GM04503 (cell line): ENCODE measurements around the gene C6.
A peak's percentile ranks its signal among the peaks of the same experiment; 100 is the strongest.
"Not testable (repeated sequence)": the region's sequence is repeated elsewhere in the genome, so short reads cannot be mapped to it uniquely, and the experiment has no call there.

Experiments used
- DNase-seq: peaks from one replicate; pipeline ENCODE4 v3.0.0-alpha.2; 2012; ENCODE audit warnings: low read depth

C6 gene

DNA sequence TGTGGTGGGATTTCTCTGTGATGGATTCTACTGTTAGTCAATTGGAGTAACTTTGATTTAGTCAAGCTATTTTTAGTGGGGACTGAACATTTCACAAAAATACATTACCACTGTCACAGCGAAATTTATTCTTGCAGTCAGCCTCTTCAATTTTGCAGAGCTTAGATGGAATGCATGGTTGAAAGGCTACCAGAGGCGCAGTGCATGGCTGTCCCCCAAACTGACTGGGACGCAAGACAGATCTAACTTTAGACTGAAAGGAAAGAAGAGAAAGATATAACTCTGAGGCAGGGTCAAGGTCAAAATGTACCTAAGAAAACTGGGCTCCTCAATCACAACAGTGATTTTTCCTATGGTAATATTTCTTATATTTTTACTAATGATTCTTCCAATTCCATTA lies 13.7 kb downstream of the C6 start:
- DNase-seq: no peak

DNA sequence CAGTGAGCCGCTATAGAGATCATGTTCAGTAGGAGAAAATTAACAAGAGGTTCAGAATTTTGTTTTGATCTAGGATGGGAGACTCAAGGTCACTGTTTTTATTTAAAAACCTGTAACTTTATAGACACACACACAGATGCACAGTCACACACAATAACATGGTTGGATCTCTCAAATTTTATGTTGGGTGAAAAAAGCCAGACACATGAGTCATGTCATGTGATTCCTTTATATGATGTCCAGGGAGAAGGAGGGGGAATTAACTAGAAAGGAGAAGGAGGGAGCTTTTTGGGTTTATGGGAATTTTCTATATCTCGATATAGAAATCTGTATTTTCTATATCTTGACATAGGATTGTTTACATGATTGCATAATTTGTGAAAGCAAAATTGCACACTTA lies 17.1 kb downstream of the C6 start:
- no peak for DNase-seq

DNA sequence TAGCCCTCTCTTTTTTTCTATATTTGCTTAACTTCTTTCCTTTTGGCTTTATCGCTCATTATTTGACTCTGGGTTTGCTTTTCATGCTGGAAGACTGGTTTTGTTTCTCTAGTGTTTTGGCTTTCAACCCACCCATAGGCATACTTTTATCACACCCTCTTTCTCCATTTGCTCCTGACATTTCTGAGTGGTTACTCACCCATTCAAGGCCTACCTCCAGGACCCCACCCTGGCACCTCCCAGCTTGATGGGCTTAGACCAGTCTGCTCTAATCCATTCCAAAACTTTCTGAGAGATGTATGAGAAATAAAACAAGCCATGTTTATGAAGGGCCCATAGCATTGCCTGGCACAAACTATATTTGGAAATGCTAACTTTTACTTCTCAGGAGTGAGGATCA lies 18.1 kb downstream of the C6 start:
- no peak for DNase-seq

DNA sequence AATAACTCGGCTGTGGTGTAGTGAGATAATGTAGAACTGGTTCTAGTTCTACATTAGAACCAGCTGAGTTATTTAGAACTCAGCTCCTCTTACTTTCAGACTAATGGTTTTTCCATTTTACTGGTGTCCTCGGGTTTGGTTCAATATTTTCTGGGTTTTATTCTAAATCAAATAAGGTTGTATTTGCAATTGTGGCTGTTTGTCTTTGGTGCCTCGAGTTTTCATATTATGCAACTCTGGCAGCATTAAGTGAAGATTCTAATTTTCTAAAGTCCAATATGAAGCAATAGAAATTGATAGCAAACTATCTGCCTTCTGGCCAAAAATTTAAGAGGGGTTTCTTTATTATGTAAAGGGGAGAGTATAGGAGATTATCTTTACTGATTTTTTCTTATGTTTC lies 19.0 kb downstream of the C6 start:
- no peak for DNase-seq

DNA sequence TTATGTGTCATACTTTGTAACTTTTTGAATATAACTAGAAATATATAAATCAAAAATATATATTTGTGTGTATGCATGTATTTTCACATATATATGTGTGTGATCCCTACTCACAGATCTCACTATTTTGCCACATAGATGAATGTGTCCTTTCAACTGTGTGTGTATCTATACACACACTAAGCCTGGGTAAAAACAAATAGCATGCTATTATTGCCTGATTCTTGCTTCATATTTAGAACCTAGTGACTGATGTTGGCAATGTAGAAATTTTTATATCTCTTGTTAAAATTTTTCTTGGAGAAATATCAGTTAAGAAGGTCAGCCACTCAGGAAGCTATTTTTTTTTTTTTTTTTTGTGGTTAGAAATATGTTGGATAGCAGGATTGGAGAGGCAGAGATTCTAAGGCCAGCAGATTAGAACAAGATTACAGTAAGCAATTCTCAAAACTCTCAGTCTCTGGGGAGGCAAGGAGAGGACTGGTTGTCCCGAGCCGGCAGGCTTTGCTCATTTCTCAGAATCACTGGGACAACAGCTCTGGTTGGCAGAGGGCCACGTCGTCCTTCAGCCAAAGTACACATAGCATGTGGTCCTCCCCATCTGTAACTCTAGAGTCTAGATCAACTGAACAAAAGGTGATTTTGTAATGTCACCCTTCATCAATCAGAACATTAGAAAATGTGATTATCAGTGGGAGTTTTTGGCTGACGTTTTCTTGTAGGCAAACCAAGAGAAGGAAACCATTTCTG lies 19.7 kb downstream of the C6 start:
- DNase-seq: no peak

DNA sequence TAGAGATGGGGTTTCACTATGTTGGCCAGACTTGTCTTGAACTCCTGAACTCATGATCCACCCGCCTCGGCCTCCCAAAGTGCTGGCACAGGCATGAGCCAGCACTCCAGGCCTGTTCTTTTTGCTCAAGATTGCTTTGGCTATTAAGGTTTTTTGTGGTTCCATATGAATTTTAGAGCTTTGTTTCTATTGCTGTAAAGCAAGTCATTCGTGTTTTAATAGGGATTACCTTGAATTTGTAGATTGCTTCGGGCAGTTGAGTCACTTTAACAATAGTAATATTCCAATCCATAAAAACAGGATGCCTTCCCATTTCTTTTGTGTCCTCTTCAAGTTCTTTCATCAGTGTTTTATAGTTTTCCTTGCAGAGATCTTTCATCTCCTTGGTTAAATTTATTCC lies 22.1 kb downstream of the C6 start:
- DNase-seq: no peak

DNA sequence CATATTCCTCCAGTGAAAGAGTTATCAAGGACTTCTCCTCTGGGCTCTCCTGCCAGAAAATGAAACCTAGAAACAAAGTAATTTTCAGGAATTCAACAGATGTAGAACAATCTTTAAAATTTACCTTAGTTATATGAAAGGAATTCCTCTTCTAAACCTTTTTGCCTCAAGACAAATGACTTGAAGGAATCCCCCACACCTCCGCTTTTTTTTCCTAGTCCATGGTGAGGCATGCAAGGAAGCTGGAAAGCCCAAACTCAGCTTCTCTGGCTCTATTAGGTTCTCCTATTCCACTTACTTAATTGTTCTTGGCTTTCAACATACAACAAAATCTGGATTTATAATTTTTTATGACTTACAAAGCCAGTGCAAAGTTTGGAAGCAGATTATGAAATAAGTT lies 27.2 kb downstream of the C6 start:
- DNase-seq: no peak

DNA sequence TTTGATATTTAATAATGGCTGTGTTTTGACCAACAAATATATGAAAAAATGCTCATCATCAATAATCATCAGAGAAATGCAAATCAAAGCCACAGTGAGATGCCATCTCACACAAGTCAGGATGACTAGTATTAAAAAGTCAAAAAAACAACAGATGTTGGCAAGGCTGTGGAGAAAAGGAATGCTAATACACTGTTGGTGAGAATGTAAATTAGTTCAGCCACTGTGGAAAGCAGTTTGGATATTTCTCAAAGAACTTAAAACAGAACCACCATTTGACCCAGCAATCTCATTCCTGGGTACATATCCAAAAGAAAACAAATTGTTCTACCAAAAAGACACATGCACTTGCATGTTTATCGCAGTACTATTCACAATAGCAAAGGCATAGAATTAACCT lies 30.0 kb downstream of the C6 start:
- DNase-seq: not testable (repeated sequence)

DNA sequence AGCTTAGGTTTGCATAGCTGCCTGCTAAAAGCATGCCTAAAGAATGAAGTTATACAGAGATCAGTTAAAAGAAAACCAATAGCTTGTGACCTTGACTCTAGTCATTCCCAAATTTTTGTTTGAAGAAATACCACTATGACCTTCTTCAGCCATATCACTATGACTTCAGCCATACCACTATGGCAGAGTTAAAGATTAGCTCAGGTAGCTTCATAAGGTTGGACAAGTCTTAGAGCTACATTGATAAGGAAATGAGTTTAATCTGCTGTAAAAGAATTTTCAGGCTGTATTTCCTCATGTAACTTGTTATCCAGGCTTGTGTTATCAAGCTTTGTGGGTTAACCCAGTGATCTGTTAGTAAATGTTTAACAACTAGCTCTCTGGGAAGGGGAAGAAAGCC lies 30.7 kb downstream of the C6 start:
- DNase-seq: no peak

DNA sequence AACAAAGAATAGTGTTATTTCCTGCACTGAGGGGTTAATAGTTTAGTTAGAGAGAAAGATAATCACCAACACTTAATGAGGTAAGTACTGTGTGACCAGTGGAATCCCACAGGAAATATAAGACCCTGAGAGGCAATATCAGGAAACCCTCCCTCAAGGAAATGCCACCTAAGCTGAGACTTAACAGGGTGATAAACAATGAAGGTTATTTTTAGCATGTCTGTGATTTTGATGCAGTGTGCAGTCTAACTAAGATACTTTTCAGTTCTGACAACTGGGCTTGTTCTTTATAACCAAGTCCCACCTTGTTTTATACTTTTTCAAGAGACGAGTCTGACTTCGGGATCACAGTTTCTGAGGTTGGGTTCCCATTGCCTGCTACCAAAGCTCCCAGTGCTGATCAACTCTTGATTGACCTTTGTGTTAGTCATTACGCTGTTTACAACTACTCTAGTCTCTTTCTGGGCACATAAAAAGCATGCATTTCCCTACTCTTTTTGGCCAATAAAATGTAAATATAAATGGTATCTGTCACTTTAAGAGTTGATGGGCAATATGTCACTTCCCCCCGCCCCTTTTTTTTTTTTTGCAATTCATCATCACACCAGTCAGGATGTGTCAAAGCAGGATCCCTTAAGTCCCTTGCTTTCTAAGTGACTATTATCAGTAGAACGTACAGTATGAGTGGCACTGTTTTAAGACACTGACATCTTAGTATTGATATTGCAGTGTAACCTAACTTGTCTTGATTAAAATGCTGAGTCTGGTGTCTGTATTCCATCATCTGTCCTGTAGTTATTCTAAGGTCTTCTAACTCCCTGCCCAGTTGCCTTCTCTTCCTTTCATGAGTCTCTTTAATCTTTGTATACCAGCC lies 31.4 kb downstream of the C6 start:
- no peak for DNase-seq

DNA sequence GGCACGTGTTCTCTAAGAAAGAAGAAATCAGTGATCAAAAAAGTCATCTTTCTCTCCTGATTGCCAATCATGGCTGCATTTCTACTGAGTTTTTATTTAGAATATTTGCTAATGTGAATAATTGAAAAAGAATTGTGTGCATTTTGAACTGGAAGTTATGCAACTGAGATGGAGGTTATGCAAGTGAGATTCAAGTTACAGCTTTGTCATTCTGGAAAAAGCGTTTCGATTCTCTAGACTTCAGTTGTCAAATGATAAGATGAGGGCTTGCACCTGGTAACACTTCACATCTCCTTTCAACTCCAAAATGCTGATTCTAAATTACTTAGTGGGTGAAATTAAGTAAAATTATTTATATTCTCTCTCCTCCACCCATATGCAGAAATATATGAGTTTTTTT lies 36.4 kb downstream of the C6 start:
- no peak for DNase-seq

DNA sequence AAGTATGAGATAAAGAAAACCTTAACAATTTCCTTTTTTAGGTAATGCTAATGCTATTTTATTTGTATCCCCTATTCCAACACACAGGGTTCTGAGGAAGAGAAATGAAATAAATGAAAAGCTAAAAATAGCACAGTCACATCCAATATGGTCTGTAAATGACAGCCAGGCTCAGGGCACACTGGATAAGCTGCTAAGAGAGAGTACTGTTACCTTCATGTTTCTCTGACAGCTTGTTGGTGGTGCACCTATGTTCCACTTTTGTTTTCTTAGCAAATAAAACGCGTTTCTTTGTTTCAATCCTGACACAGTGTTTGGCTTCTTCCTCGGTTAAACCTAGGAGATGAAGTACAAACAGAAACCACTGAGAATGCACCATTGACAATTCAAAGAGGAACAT lies 41.3 kb downstream of the C6 start:
- no peak for DNase-seq

DNA sequence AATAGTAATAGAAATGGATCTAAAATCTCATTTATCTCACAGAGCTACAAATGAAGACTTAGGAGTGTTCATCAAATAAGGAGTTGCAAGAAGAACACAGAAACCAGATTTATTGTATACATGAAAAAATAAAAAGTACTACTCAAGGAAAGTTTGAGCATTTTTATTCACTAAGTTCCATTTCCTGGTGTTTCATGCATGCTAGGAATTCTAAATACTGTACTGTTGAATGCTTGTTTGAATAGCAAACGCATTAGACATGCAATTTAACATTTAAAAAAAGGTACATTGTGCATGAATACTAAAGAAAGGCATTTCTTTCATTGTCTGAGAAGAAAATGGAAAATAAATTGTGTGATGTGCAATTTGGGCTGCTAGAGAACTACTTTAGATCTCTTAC lies 52.1 kb downstream of the C6 start:
- peak; percentile 10 for DNase-seq

DNA sequence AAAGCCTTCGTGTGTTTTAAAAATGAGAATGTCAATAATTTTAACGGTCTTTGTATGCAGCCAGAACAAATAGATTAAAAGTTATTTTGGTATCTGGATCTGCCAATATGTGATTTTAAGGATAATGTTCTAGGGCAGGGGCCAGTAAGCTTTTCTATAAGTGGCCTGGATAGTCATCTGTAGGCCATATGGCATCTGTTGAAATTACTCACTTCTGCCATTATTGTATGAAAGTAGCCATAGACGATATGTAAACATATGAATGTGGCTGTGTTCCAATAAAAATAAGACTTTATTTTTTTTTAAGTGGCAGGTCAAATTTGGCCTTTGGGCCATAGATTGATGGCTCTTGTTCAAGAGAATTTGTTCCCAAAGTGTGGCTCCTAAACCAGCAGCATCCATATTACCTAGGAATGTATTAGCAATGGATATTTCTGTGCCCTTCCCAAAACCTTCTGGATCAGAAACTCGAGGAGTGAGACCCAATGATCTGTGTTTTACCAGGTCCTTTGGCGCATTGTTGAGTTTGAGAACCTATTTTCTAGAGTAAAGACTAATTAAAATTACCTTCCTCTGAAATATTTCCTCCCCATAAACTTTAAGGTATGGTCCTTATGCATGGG lies 55.9 kb downstream of the C6 start:
- no peak for DNase-seq

DNA sequence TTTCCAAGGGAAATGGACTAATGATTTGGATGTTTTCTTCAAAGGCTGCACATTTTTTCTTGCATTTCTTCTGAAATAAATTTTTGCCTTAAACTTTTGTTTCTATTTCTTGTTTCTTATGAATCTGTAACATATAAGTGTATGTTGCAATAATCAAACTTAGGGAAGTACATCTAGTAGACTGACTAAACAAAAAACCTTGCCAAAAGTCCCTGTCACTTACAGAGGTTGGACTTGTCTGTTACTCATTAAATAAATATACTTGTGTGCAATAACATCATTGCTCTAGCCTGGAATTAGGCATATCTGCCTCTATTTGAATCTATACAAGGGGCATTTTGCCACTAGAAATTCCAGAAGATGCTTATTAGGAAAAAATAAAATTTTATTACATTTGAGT lies 56.6 kb downstream of the C6 start:
- DNase-seq: no peak

DNA sequence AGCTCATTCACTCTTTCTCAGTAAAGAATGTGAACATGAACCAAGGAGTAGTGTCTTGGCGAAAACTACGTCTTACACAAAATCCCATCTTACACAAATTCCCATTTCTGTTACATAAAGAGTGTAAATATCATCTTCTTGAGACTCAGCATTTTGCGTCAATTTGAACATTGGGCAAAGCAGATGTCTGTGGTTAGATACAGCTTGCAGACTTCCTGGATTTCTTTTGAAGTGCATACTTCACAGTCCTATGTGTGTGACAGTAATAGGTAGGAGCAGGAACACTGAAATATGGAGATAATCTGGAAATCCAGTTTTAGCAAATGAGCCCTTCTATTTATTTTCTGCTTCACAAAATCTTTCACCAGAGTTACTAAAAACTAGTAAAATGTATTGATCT lies 58.8 kb downstream of the C6 start:
- DNase-seq: no peak

DNA sequence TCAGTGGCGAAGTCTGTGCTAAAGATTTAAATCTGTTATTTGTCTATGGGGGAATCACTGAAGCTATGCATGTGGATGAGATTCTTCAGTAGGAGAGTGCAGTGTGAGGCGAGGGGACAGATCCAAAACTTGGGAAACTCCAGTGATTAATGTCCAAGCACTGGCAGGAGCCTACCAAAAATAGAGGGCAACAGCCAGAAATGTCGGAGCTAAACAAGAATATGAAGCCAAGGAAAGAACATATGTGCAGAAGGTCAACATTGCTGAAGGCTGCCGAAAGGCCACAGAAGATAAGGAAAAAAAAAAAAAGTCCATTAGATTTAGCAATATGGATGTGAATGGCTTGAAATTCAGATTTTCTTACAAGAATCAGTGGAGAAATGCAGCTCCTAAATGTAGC lies 61.8 kb downstream of the C6 start:
- no peak for DNase-seq

DNA sequence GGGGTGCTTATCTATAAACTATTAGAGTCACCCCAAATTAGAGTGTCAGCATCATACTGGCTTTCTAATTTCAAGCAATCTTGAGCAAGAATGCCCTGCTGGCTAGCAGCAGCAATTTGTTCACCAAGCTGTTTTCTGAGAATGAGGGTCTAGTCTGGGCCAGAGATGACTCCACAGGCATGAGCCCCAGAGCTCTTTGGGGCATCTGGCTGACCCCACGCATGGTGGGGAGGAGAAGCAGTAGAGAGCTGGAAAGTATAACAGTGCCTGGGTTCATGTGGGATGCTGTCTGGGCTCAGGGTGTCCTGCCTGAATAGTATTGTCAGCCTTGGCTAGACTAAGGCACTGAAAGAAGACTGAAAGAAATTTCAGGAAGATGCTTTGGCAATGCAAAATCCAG lies 64.9 kb downstream of the C6 start:
- DNase-seq: no peak

DNA sequence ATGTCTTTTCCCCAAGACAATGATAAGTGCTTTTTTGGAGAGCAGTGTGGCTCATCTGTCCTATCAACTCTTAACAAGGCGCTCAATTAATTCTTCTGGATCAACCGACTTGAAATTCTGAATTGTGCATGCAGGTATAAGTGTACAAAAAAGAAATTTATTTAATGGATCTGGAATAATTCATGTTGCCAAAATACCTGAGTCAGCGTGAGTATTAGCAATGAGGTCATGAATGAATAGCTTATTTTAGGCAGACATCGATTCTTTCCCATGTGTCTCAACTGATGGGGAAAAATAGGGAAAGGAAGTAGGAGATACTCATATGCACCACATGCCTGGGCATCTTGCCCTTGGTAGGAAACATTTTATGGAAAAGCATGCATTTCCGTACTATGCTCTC lies 68.0 kb downstream of the C6 start:
- no peak for DNase-seq

DNA sequence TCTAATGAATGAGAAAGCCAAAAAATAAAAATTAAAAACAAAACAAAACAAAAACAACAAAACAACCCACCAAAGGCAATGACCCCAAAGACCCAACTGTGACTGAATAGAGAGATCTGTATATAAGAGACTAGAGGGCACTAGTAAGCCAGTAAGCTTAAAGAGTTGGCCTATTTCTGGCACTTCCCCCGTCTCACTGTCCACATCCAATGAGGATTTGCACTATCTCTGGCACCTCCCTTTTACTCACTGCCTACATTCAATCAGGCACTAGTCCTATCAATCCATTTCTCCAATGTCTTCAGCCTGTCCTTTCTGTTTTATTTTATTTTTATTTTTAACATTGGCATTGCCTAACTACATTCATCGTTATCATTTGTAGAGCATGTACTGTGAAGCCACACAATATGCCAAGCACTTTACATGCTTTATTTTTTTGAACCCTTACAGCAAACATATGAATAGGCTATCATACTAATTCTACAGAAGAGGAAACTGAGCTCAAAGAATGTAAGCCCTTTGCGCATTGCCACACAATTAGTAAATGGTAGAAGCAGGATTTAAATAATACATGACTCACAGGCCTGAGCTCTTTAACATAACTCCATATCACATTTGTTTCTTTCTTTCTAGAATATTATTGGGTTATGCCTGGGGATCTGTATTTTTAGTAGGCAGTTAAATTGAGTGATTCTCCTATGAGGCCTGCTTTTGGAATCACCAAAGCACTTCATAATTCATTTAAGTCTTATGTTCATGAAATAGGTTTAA lies 70.0 kb downstream of the C6 start:
- no peak for DNase-seq

DNA sequence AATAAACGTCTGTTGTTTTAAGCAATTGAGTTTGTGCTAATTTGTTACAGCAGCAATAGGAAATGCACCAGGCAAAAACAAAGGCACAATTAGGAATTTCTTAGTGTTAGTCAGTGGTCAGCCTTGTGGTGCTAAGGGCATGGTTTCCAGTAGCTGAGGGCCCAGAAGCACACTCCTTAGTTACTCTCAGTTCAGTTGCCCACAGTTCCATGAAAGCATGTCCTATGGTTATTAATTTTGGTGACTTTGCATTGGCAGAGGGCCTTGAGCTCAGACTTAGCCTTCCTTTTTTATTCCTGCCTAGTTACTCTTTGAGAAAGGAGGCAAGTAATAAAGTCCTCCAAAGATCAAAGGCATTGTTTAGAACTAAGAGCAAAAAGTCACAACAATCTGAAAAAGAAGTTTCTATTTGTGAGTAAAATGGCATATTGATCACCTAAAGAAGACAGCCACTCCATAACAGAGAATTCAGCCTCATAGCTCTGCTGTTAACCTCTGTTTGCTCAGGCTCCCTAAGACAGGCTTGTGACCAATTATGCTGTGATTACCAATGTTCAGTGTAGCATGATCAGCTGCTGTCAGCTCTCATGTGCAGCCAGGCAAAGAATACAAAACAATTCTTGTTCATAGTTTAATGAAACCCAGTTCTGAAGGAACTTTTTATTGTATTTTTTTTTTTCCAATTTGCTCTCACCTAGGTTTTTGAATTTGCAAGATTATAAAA lies 85.2 kb downstream of the C6 start:
- DNase-seq: no peak

DNA sequence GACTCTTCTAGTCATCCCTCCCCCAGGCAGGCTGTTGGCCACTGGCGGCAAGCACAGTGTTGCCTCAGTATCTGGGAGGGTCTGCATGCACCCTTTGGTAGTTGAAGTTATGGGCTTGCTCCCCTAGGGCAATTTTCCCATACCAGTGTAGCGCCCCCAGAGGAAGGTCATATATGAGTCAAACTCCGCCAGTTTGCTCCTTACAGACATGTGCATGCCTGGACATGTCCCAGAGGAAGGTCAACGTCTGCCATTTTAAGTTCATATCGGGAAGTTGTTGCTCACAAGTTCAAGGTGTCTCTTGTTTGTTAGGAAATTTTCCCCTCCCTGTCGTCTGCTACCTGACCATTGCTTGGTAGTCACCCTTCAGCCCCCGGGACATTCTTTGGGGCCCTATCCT lies 90.9 kb downstream of the C6 start:
- no peak for DNase-seq
